ENCODE measurements around the gene RPS15.

Gene RPS15

DNA sequence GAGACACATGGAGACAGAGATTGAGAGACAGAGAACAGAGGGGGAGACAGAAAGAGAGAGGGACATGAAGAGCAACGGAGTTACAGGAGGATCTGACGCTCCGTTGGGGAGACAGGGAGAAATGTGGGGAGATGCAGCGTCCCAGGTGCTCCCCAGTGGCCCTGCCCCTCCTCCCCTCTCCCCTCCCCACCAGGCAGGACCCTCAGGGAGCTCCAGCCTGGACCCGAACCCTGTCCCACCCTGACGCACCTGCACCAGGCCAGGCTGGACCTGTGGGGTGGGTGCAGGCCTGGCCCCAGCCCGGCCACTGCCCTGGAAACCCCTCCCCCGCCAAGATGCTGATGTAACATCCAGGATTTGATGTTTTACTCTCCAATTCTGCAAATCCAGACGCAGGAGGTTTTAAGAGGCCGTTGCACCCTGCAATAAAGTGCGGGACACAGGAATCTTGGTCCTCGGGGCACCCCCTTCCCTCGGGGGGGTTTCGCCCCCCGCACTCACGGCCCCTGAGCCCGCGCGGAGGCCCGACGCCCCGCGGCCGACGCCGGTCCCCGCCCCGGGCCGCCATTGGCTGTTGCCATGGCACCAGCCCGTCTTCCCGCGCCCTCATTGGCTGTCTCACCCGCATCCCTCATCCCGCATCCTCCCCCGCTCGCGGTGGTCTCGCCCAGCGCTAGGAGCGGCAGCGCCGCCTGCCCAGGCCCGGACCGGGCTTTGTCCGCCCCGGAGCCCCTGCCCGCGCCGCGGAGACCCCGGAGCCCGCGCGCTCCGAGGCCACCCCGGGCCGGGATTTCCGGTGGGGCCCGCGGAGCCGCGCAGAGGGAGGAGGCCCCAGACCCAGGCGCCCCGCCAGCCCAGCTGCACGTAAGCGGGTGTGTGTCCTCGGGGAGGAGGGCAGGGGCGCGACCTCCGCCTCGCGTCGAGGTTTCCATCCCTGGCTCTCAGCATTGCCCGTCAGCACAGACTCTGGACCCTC lies 11.6 kb downstream of the RPS15 start, which contains the start of gene APC2:
TSS of gene APC2 (plus strand) at position 655 of the 976 bp plus-strand sequence. CDS start 2,881 bp downstream, outside the sequence.
- DNase-seq (ENCODE audit: insufficient read length, low spot score) (no peak), FAIRE-seq (no peak)

DNA sequence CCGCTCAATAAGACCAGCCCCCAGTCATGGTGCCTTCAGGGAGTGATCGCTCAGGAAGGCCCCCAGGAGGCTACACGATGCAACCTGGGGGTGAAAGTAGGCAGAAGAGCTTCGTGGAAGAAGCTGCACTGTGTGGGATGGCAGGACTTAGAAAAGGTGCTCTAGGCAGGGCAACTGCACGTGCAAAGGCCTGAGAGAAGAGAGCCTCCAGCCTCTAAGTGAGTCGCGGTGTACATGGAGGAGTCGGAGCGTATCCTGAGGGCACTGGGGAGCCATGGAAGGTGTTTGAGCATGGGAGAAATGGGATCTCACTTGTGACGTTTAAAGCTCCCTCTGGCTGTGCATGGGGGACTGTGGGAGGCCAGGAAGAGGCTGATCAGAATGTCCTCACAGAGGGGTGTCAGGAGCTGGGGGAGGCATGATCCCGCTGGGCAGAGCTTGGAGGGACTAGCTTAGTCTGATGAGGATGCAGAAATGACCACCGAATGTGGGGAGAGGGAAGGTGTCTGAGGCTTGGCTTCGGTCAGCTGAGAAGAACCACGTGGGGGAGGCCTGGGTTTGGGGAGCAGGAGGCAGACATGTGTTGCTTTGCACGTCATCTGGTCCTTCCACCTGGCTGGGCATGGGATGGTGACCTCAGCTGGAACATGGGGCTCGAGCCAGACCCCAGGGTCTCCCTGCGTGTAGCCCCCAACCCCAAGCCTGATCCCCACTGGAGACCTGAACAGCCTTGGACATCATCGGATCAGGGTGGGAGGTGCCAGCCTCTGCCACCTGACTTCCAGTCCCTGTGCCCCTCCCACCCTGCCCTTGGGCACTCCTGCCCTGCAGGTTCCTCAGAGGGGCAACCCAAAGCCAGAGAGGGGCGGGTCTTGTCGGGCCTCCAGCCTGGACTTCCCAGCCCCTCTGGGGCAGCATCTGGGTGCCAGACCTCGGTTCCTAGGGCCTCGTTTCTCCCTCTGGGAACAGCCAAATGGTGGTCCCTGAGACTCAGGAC lies 12.8 kb downstream of the RPS15 start:
- no peak for FAIRE-seq
- DNase-seq (ENCODE audit: insufficient read length, low spot score): no peak

DNA sequence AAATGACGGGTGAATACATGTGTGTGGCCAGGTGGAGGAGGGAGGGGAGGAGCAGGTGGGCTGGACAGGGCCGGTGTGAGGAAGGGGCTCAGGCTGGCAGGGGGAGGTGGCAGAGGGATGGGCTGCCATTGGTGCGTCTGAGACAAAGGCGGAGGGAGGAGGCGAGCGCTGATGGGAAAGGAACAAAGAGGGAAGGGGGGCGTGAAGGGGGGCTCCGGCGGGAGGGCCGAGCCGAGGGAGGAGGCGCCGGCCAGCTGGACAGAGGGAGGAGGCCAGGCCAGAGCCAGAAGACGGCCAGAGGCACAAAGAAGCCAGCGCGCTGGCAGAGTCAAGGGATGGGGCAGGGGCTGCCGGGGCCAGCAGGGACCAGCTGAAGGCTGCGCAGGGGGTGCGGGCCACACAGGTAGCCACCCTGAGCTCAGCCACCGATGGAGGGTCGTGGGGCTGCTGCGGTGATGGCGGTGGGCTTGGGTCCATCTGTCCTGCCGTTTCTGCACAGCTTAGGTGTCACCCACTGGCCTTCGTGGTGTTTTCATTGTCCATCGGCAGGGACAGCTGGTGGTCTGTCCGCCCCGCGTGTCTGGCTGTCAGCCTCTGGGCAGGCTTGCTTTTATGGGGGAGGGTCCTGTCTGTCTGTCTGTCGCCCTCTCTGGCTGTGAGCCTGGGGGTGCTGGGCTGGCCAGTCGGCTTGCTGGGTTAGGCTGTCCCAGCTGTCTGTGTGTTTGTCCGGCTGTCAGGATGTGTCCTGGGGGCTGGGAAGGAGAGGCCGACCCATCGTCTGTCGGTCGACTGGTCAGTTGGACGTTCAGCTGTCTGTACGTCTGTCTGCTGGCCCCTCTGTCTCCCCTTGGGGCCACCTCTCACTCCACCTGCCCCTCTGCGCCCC lies 14.0 kb downstream of the RPS15 start:
- DNase-seq (ENCODE audit: insufficient read length, low spot score): no peak
- FAIRE-seq: no peak

DNA sequence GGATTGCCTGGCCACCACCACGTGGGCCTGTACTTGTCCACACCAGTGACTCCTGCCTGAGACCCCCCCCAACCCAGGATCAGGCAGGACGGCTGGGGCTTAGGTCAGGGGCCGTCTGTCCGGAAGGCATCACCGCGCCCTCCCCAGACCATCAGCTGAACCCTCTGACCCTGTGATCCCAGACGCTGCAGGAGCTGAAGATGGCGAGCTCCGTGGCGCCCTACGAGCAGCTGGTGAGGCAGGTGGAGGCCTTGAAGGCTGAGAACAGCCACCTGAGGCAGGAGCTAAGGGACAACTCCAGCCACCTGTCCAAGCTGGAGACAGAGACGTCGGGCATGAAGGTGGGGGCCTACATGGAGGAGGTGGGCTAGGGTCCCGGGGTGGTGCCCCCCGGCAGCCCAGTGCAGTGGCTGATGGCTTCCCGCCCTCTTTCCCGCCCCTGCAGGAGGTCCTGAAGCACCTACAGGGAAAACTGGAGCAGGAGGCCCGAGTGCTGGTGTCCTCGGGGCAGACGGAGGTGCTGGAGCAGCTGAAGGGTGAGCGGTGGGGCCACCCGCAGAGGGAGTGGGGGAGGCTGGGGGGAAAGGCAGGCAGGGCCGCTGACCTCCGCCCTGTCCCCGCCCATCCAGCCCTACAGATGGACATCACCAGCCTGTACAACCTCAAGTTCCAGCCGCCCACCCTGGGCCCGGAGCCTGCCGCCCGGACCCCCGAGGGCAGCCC lies 14.8 kb downstream of the RPS15 start:
- no peak for FAIRE-seq
- DNase-seq (ENCODE audit: insufficient read length, low spot score): no peak

DNA sequence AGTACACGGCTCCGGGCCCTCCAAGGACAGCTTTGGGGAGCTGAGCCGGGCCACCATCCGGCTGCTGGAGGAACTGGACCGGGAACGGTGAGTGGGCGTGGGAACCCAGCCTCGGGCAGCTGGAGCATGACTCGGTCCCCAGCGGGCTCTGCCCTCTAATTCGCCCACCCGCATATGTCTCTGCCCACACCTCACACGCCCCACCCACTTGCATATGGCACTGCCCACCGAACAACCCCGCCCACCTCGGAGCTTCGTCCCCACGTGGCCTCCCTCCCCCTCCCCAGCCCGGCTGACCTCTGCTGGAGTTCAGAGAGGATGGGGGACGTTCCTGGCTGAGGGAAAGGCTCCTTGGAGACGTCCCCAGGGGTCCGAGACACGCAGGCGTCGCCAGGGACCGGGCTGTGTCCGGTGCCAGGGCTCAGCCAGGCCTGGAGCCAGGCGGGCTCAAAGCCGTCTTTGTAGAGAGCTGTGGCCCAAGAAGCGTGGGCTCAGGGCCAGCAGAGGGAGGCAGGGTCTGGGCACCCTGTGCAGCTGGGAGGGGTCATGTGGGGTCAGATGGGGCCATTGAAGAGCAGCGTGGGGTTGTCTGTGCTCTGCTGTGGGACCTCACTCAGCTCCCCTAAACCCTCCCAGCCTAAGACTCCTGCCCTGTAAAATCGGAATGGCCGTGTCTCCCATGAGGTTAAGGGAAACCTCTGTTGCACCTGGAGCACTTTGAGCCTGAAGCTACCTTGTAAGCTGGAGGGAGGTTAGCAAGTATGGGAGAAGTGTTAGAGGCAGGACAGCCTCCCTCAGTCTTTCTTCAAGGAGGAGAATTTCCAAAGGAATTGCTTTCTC lies 15.5 kb downstream of the RPS15 start:
- FAIRE-seq (no peak), DNase-seq (ENCODE audit: insufficient read length, low spot score) (no peak)

DNA sequence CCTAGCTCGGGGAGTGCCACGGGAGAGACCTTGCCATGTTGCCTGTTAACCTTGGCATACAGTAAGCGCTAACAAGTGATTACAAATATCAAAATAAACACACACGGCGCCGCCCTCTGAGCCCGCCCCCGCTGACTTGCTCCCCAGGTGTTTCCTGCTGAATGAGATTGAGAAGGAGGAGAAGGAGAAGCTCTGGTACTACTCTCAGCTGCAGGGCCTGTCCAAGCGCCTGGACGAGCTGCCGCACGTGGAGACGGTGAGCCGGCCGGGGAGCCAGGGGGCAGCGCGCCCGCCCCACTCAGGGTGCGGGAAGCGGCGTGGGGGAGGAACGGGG lies 16.8 kb downstream of the RPS15 start:
- FAIRE-seq: no peak

DNA sequence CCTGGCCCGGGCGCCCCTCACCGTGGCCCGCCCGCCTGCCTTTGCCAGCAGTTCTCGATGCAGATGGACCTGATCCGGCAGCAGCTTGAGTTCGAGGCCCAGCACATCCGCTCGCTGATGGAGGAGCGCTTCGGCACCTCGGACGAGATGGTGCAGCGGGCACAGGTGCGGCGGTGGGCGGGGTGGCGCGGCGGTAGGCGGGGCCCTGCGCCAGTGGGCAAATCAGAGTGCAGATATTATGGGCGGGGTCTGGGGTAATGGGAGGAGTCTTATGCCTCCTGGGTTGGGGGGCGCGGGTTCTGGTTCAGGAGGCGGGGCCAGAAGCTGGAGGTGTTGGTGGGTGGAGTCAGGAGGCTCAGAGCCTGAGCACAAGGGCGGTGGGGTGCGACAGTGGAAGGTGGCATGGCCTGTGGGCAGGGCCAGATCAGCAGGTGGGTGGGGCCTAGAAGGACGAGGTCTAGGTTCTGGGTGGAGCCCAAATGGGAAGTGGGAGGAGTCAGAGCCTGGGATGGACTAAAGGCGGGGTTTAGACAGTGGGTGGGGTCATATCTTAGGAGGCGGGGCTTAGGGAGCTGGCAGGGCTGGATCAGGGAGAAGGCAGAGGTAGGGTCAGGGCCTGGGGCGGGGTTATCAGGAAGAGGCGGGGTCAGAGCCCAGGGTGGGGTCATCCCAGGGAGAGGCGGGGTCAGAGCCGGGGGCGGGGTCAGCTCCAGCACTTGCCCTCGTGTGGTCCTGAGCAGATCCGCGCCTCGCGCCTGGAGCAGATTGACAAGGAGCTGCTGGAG lies 17.3 kb downstream of the RPS15 start:
- FAIRE-seq (no peak), DNase-seq (ENCODE audit: insufficient read length, low spot score) (no peak)

More for the DNA sequence above, 16.8 kb downstream of the RPS15 start:
- no peak for DNase-seq (ENCODE audit: insufficient read length, low spot score)

DNA sequence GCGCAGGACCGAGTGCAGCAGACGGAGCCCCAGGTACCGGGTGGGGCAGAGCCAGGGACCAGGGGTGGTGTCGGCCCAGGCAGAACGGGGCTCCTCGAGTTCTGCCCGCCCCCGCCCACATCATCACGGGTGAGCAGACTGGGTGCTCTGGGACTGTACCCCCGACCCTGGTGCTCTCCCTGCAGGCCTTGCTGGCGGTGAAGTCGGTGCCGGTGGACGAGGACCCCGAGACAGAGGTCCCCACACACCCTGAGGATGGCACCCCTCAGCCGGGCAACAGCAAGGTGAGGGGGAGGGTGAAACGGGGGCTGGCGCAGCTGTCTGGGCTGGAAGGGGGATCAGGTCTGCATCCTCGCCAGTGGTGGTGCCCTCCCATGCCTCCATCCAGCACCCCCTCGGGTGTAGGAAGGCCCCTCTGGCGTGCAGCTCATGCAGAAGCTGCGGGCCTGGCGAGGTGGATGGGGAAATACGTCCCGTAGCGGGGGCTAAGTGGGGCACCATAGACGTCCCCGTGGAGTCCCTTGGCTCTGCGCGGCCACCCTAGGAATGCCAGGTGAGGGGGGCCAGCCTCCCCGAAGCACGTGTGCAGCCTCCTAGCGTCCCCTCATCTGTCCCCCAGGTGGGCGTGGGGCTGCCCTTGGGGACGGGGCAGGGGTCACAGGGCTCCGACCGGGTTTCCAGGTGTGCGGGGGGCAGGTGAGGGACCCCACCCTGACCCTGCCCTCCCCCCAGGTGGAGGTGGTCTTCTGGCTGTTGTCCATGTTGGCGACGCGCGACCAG lies 18.1 kb downstream of the RPS15 start:
- FAIRE-seq: no peak
- no peak for DNase-seq (ENCODE audit: insufficient read length, low spot score)

DNA sequence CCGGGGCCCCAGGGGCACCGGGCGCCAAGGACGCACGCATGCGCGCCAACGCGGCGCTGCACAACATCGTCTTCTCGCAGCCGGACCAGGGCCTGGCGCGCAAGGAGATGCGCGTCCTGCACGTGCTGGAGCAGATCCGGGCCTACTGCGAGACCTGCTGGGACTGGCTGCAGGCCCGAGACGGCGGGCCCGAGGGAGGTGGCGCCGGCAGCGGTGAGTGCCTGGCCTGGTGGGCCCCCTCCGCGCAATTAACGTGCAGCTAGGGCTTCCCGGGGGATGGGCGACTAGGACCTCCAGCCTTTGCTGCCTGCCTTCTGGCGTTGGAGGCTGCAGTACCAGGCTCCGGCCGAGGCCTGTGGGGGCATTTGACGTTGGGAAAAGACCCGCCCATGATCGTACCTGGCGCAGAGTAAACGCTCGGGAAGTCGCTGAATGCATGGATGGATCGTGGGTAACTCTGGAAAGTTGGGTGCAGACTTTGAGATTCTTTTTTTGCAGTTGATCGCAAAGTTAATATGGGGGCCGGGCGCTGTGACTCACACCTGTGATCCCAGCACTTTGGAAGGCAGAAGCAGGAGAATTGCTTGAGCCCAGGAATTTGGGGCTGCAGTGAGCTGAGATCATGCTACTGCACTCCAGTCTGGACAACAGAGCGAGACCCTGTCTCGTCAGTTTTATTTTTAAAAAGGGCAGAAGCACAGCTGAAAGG lies 19.0 kb downstream of the RPS15 start:
- DNase-seq (ENCODE audit: insufficient read length, low spot score): no peak
- no peak for FAIRE-seq

DNA sequence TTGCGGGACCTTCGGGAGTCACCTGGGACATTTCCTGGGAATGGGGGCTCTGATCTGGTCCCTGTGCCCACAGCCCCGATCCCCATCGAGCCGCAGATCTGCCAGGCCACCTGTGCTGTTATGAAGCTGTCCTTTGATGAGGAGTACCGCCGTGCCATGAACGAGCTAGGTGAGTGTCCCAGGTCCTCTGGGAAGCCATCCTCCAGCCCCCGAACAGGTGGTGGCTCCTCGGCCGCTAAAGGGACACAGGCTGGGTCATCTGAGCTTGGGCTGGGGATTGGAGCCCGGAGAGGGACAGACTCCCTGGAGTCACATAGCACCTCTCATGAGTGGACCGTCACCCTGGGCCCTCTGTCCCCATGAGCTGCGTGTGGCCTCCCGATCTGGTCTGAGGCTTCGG lies 19.7 kb downstream of the RPS15 start:
- no peak for FAIRE-seq

DNA sequence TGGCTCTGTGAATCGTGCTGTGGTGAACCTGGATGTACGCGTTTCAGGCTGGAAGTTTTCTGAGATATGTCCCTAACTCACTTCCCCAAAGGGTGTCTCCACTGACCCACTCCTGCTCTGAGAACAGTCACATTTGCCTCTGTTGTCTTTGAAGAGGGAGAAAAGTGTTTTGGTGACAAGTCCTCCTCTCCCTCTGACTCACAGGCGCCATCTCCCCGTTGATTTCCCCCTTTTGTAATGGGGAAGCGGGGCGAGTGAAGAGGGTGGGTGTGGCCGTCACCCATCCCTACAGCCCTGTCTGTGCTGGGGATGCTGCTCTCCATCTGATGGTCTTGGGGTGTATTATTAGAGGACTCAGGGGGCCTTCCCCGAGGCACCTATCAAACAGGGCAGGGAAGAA lies 21.3 kb downstream of the RPS15 start:
- no peak for FAIRE-seq
- no peak for DNase-seq (ENCODE audit: insufficient read length, low spot score)

More for the DNA sequence above, 19.7 kb downstream of the RPS15 start:
- DNase-seq (ENCODE audit: insufficient read length, low spot score): no peak

DNA sequence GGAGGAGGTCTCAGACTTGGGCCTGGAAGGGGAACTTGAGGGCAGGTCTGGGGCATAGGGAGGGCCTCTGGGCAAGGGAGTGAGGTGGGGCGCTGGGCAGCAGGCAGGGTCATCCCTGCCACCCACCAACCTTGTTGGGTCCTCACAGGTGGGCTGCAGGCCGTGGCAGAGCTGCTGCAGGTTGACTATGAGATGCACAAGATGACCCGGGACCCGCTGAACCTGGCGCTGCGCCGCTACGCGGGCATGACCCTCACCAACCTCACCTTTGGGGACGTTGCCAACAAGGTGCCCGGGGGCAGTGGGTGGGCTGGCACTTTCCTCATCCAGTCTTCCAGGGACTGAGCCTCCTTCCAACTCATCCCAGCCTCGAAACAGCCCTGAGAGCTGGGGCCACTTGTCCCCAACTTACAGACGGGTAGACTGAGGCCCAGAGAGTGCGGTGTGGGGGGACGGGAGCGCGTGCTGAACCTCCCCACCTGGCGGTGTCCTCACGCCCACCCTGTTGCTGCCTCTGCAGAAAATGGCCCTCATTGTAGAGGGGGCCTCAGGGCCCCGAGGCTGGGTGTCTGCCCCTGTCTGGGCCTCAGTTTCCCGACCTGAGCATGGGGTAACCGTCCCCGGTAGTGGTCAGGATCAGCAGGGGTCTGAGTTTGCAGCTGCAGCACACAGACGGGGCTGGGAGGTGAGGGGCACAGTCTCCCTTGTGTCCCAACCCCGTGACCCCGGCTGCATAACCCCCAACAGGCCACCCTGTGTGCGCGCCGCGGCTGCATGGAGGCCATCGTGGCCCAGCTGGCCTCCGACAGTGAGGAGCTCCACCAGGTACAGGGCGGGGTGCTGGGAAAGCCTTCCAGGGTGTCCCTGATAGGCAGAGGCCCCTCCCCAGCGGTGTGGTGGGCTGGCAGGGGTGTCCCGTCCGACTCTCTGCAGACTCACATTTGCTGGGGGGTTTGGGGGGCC lies 22.1 kb downstream of the RPS15 start:
- FAIRE-seq (no peak), DNase-seq (ENCODE audit: insufficient read length, low spot score) (no peak)

DNA sequence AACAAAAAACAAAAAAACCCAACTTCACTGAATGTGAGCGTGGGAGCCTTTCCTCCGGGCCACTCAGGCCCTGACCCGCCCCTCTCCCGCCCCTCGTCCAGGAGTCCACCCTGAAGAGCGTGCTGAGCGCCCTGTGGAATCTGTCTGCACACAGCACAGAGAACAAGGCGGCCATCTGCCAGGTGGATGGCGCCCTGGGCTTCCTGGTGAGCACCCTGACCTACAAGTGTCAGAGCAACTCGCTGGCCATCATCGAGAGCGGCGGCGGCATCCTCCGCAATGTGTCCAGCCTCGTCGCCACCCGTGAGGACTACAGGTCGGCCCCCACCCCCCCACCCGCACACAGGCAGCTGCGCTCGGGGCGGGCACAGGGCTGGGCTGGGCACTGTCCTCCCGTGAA lies 23.7 kb downstream of the RPS15 start:
- no peak for FAIRE-seq
- DNase-seq (ENCODE audit: insufficient read length, low spot score): no peak

DNA sequence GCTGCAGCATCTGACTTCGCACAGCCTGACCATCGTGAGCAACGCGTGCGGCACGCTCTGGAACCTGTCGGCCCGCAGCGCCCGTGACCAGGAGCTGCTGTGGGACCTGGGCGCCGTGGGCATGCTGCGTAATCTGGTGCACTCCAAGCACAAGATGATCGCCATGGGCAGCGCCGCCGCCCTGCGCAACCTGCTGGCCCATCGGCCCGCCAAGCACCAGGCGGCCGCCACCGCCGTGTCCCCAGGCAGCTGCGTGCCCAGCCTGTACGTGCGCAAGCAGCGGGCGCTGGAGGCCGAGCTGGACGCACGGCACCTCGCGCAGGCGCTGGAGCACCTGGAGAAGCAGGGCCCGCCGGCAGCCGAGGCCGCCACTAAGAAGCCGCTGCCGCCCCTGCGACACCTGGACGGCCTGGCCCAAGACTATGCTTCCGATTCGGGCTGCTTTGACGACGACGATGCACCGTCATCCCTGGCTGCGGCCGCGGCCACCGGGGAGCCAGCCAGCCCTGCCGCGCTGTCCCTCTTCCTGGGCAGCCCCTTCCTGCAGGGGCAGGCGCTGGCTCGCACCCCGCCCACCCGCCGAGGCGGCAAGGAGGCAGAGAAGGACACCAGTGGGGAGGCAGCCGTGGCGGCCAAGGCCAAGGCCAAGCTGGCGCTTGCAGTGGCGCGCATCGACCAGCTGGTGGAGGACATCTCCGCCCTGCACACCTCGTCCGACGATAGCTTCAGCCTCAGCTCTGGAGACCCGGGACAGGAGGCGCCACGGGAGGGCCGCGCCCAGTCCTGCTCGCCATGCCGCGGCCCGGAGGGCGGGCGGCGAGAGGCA lies 27.2 kb downstream of the RPS15 start:
- DNase-seq (ENCODE audit: insufficient read length, low spot score) (no peak), FAIRE-seq (no peak)

DNA sequence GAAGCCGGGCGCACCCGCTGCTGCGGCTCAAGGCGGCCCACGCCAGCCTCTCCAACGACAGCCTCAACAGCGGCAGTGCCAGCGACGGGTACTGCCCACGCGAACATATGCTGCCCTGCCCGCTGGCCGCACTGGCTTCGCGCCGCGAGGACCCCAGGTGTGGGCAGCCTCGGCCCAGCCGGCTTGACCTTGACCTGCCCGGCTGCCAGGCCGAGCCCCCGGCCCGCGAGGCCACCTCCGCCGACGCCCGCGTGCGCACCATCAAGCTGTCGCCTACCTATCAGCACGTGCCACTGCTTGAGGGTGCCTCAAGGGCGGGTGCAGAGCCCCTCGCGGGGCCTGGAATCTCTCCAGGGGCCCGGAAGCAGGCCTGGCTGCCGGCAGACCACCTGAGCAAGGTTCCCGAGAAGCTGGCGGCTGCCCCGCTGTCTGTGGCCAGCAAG lies 27.8 kb downstream of the RPS15 start:
- FAIRE-seq (no peak), DNase-seq (ENCODE audit: insufficient read length, low spot score) (no peak)
